WTC11 (cell line): ENCODE data around the gene SUSD6. TPM values are rescaled to one million over a fixed set of nuclear protein-coding genes. Genes with fewer than 3 reads are reported as not detected.

Experiments used
- ATAC-seq: fragments of 200-7000 bp; cut with Tn5 transposase; 2 replicates; pipeline ENCODE4 v1.10.0; 2021; ENCODE audit warnings: mild to moderate bottlenecking, moderate library complexity
- CTCF ChIA-PET: fragments of 300-600 bp; sonication (Branson Sonifier 250); formaldehyde crosslinking; loops from one replicate; lab custom pipeline; 2021; ENCODE audit warnings: antibody characterized with exemption; lab: Charles Lee
- POLR2A ChIA-PET: fragments of 350-600 bp; sonication (Branson Sonifier 250); formaldehyde crosslinking; loops from one replicate; lab custom pipeline; 2021; ENCODE audit warnings: antibody characterized with exemption; lab: Charles Lee
- DNase-seq: peaks from one replicate; pipeline ENCODE4 v3.0.0; 2021; ENCODE audit warnings: low spot score
- H3K27ac Mint-ChIP-seq: 2 replicates; pipeline ENCODE4 v1.8.0; 2021; ENCODE audit warnings: mixed read lengths
- H3K27me3 Mint-ChIP-seq: 2 replicates; pipeline ENCODE4 v1.8.0; 2021; ENCODE audit warnings: low read depth, mild to moderate bottlenecking, moderate library complexity, mixed read lengths
- H3K36me3 Mint-ChIP-seq: 2 replicates; pipeline ENCODE4 v1.8.0; 2021; ENCODE audit warnings: mixed read lengths
- H3K4me1 Mint-ChIP-seq: 2 replicates; pipeline ENCODE4 v1.8.0; 2022; ENCODE audit warnings: mixed read lengths
- H3K4me3 Mint-ChIP-seq: 2 replicates; pipeline ENCODE4 v1.8.0; 2021; ENCODE audit warnings: mild to moderate bottlenecking, moderate library complexity, mixed read lengths
- H3K9me3 Mint-ChIP-seq: 2 replicates; pipeline ENCODE4 v1.8.0; 2021; ENCODE audit warnings: mixed read lengths
- CBFB ChIP-seq: sonication (generic); formaldehyde crosslinking; IDR thresholded peaks from 2 replicates; pipeline ENCODE4 v1.8.1; 2022; ENCODE audit warnings: mild to moderate bottlenecking, low read depth, missing genetic modification reagents
- CREM ChIP-seq: sonication (generic); formaldehyde crosslinking; IDR thresholded peaks from 2 replicates; pipeline ENCODE4 v1.8.1; 2022; ENCODE audit warnings: mild to moderate bottlenecking, missing genetic modification reagents, moderate library complexity
- EMX1 ChIP-seq: fragments of 250-450 bp; sonication (Bioruptor Pico); IDR thresholded peaks from 2 replicates; pipeline ENCODE4 v1.8.0; 2021; ENCODE audit warnings: mild to moderate bottlenecking
- FOXJ3 ChIP-seq: sonication (generic); formaldehyde crosslinking; IDR thresholded peaks from 2 replicates; pipeline ENCODE4 v1.9.0; 2021; ENCODE audit warnings: missing genetic modification reagents, mild to moderate bottlenecking, borderline replicate concordance
- FOXP4 ChIP-seq: sonication (generic); formaldehyde crosslinking; IDR thresholded peaks from 2 replicates; pipeline ENCODE4 v1.8.0; 2022; ENCODE audit warnings: mild to moderate bottlenecking, missing genetic modification reagents
- GTF2I ChIP-seq: fragments of 250-450 bp; sonication (Bioruptor Pico); conservative IDR thresholded peaks from 2 replicates; pipeline ENCODE4 v1.4.0; 2021; ENCODE audit warnings: mild to moderate bottlenecking
- JAZF1 ChIP-seq: fragments of 250-450 bp; sonication (Bioruptor Pico); IDR thresholded peaks from 2 replicates; pipeline ENCODE4 v1.9.0; 2021; ENCODE audit warnings: moderate library complexity, mild to moderate bottlenecking, inconsistent platforms
- MLX ChIP-seq: sonication (generic); formaldehyde crosslinking; IDR thresholded peaks from 2 replicates; pipeline ENCODE4 v1.8.1; 2023; ENCODE audit warnings: mild to moderate bottlenecking, missing genetic modification reagents, moderate library complexity
- NFATC4 ChIP-seq: fragments of 250-450 bp; sonication (Bioruptor Pico); IDR thresholded peaks from 2 replicates; pipeline ENCODE4 v1.9.0; 2021; ENCODE audit warnings: mild to moderate bottlenecking
- NFYB ChIP-seq: sonication (generic); formaldehyde crosslinking; conservative IDR thresholded peaks from 2 replicates; pipeline ENCODE4 v1.8.0; 2022; ENCODE audit warnings: low read depth, missing genetic modification reagents
- NR2C2 ChIP-seq: sonication (generic); formaldehyde crosslinking; IDR thresholded peaks from 2 replicates; pipeline ENCODE4 v1.8.0; 2022; ENCODE audit warnings: mild to moderate bottlenecking, missing genetic modification reagents
- OVOL2 ChIP-seq: fragments of 250-450 bp; sonication (Bioruptor Pico); IDR thresholded peaks from 2 replicates; pipeline ENCODE4 v1.9.0; 2021; ENCODE audit warnings: mild to moderate bottlenecking, borderline replicate concordance
- PREB ChIP-seq: sonication (generic); formaldehyde crosslinking; IDR thresholded peaks from 2 replicates; pipeline ENCODE4 v1.8.1; 2022; ENCODE audit warnings: mild to moderate bottlenecking, missing genetic modification reagents, moderate library complexity, borderline replicate concordance
- PRRX2 ChIP-seq: fragments of 250-450 bp; sonication (Bioruptor Pico); IDR thresholded peaks from 2 replicates; pipeline ENCODE4 v1.8.0; 2021; ENCODE audit warnings: mild to moderate bottlenecking
- TCF7 ChIP-seq: sonication (generic); formaldehyde crosslinking; IDR thresholded peaks from 2 replicates; pipeline ENCODE4 v1.8.0; 2022; ENCODE audit warnings: mild to moderate bottlenecking, low read depth, missing genetic modification reagents, moderate library complexity
- ZNF121 ChIP-seq: sonication (generic); formaldehyde crosslinking; IDR thresholded peaks from 2 replicates; pipeline ENCODE4 v1.8.0; 2023; ENCODE audit warnings: missing genetic modification reagents
- ZNF281 ChIP-seq: sonication (generic); formaldehyde crosslinking; IDR thresholded peaks from 2 replicates; pipeline ENCODE4 v1.8.0; 2023; ENCODE audit warnings: mild to moderate bottlenecking, missing genetic modification reagents
- ZNF423 ChIP-seq: fragments of 250-450 bp; sonication (Bioruptor Pico); IDR thresholded peaks from 2 replicates; pipeline ENCODE4 v2.1.2; 2022; ENCODE audit warnings: mild to moderate bottlenecking, moderate library complexity
- ZNF425 ChIP-seq: fragments of 250-450 bp; sonication (Bioruptor Pico); conservative IDR thresholded peaks from 2 replicates; pipeline ENCODE4 v1.9.0; 2021; ENCODE audit warnings: mild to moderate bottlenecking
- ZNF532 ChIP-seq: fragments of 250-450 bp; sonication (Bioruptor Pico); IDR thresholded peaks from 2 replicates; pipeline ENCODE4 v1.9.0; 2021; ENCODE audit warnings: mild to moderate bottlenecking, borderline replicate concordance
- total RNA-seq: library from RNA; stranded (reverse); gene quantifications from 3 replicates; pipeline ENCODE4 v1.2.3, GENCODE V29; 2021

Gene SUSD6
- total RNA-seq, 1 experiment from 2014 or later = 10.1 TPM

GRCh38 chr14:69675245-69675583, 63.8 kb downstream of the SUSD6 start:
- no peak for DNase-seq
- H3K9me3 Mint-ChIP-seq = peaks cover 3% of the 10 kb centered on the region; the same call in 1 of the 2 replicates
- H3K36me3 Mint-ChIP-seq = no peaks in the 10 kb centered on the region
- no peaks in the 10 kb centered on the region for H3K27me3 Mint-ChIP-seq
- H3K27ac Mint-ChIP-seq = no peak overlapping the region
- peaks cover 27% of the 10 kb centered on the region for H3K4me1 Mint-ChIP-seq
- no peak overlapping the region for H3K4me3 Mint-ChIP-seq
- POLR2A ChIA-PET = interaction anchor here (0.6 kb wide), 1 partner anchor 722 kb away, joined by 3 read pairs; no protein-coding TSS in a partner anchor
- TF ChIP-seq OVOL2 (CRISPR knock-in tag) (no peak), GTF2I (no peak), NFATC4 (CRISPR knock-in tag) (no peak), PRRX2 (CRISPR knock-in tag) (no peak), TCF7 (CRISPR knock-in tag) (no peak), JAZF1 (CRISPR knock-in tag) (no peak), FOXJ3 (no peak), NR2C2 (CRISPR knock-in tag) (no peak)
- TF ChIP-seq, all 79 proteins: peak for 0
- CTCF ChIA-PET = interaction anchor here (0.7 kb wide), 1 partner anchor 52 kb away, joined by 3 read pairs; no protein-coding TSS in a partner anchor
- no peak for ATAC-seq

- POLR2A ChIA-PET = no interaction called here
- Mint-ChIP-seq H3K9me3 (peaks cover 3% of the 10 kb centered on the region; the same call in 1 of the 2 replicates), H3K36me3 (no peaks in the 10 kb centered on the region), H3K4me3 (no peak overlapping the region), H3K27me3 (no peaks in the 10 kb centered on the region), H3K27ac (no peak overlapping the region), H3K4me1 (peaks cover 25% of the 10 kb centered on the region)
- DNase-seq (no peak), ATAC-seq (no peak)
- no peak for TF ChIP-seq MLX (CRISPR knock-in tag)
- no peak for TF ChIP-seq CREM (CRISPR knock-in tag)
- TF ChIP-seq NFYB (CRISPR knock-in tag) = no peak
- CTCF ChIA-PET = no interaction called here
Measured at GRCh38 chr14:69675877-69676416, 64.6 kb downstream of the SUSD6 start.

GRCh38 chr14:69676723-69677122, 65.3 kb downstream of the SUSD6 start:
- H3K4me1 Mint-ChIP-seq = peaks cover 17% of the 10 kb centered on the region
- H3K27me3 Mint-ChIP-seq = no peaks in the 10 kb centered on the region
- H3K27ac Mint-ChIP-seq = no peak overlapping the region
- POLR2A ChIA-PET = no interaction called here
- no peak for DNase-seq
- no peak overlapping the region for H3K4me3 Mint-ChIP-seq
- CTCF ChIA-PET = no interaction called here
- H3K36me3 Mint-ChIP-seq = no peaks in the 10 kb centered on the region
- no peak for ATAC-seq
- H3K9me3 Mint-ChIP-seq = peaks cover 3% of the 10 kb centered on the region; the same call in 1 of the 2 replicates
- no peak for TF ChIP-seq ZNF425
- no peak for TF ChIP-seq ZNF532 (CRISPR knock-in tag)
- TF ChIP-seq FOXP4 (CRISPR knock-in tag) = no peak
- no peak for TF ChIP-seq CBFB (CRISPR knock-in tag)
- no peak for TF ChIP-seq ZNF121
- no peak for TF ChIP-seq ZNF281
- no peak for TF ChIP-seq PREB (CRISPR knock-in tag)
- no peak for TF ChIP-seq OVOL2 (CRISPR knock-in tag)
- TF ChIP-seq ZNF423 (CRISPR knock-in tag) = no peak
- TF ChIP-seq EMX1 (CRISPR knock-in tag) = no peak
